Esophagus squamous epithelium (tissue), 4 donors: ENCODE results near the gene AAGAB.

Experiments
- POLR2A ChIP-seq, 4 donors: fragments of 450-650 bp; IDR thresholded peaks; one replicate each; pipeline ENCODE4 v1.6.1; 2017; ENCODE audit warnings: antibody characterized with exemption in 4 of 4, mild to moderate bottlenecking in 4 of 4, moderate library complexity in 3 of 4
- TF ChIP-seq, protein P1 (sequence below), 6 experiments: fragments of 450-650 bp in 4 of 6; fragments of 200-600 bp in 2 of 6; sonication (generic) in 2 of 6; IDR thresholded peaks; one replicate each; pipeline ENCODE4 v1.5.1; 2016 to 2019; ENCODE audit warnings: antibody characterized with exemption in 6 of 6, mild to moderate bottlenecking in 4 of 6, moderate library complexity in 4 of 6

- TF ChIP-seq, protein P1, sequence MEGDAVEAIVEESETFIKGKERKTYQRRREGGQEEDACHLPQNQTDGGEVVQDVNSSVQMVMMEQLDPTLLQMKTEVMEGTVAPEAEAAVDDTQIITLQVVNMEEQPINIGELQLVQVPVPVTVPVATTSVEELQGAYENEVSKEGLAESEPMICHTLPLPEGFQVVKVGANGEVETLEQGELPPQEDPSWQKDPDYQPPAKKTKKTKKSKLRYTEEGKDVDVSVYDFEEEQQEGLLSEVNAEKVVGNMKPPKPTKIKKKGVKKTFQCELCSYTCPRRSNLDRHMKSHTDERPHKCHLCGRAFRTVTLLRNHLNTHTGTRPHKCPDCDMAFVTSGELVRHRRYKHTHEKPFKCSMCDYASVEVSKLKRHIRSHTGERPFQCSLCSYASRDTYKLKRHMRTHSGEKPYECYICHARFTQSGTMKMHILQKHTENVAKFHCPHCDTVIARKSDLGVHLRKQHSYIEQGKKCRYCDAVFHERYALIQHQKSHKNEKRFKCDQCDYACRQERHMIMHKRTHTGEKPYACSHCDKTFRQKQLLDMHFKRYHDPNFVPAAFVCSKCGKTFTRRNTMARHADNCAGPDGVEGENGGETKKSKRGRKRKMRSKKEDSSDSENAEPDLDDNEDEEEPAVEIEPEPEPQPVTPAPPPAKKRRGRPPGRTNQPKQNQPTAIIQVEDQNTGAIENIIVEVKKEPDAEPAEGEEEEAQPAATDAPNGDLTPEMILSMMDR (IDR thresholded peaks at IDR 0.05) = no peak
- no peak for TF ChIP-seq POLR2A (IDR thresholded peaks at IDR 0.05)
These were observed 102.0 kb downstream of the AAGAB start for GRCh38 chr15:67152429-67152828.
